DND-41 (cell line): ENCODE measurements around the gene SIPA1L2.

Experiments used
- ATAC-seq: fragments of 200-7000 bp; cut with Tn5 transposase; 3 replicates; pipeline ENCODE4 v1.9.1; 2021; ENCODE audit warnings: low read depth; ENCODE audit not compliant: insufficient read depth
- DNase-seq: peaks from one replicate; pipeline ENCODE4 v3.0.0-alpha.2; 2020
- H2AFZ ChIP-seq: 2 replicates; pipeline ENCODE4 v1.6.0; 2012; ENCODE audit warnings: low read depth, low read length
- H3K27ac ChIP-seq: 2 replicates; pipeline ENCODE4 v1.5.1; 2012; ENCODE audit warnings: low read length, inconsistent platforms
- H3K27me3 ChIP-seq: fragments of 200-600 bp; sonication (generic); 2 replicates; pipeline ENCODE4 v1.6.0; 2012; ENCODE audit warnings: low read length, mild to moderate bottlenecking, inconsistent platforms; ENCODE audit not compliant: insufficient read depth, poor library complexity
- H3K36me3 ChIP-seq: 2 replicates; pipeline ENCODE4 v1.5.1; 2012; ENCODE audit warnings: low read length, inconsistent platforms; ENCODE audit not compliant: insufficient read depth
- H3K4me1 ChIP-seq: 2 replicates; pipeline ENCODE4 v1.5.1; 2012; ENCODE audit warnings: mild to moderate bottlenecking, low read length; ENCODE audit not compliant: insufficient read depth
- H3K4me2 ChIP-seq: 2 replicates; pipeline ENCODE4 v1.6.0; 2012; ENCODE audit warnings: mild to moderate bottlenecking, moderate library complexity, low read length, inconsistent platforms; ENCODE audit not compliant: insufficient read depth
- H3K4me3 ChIP-seq, 2 experiments: fragments of 200-600 bp in 1 of 2; shearing (Covaris generic) in 1 of 2; 2 replicates each; pipeline ENCODE4 v1.5.1; 2012 to 2016; ENCODE audit warnings: inconsistent platforms in 2 of 2, low read length in 2 of 2, mild to moderate bottlenecking in 2 of 2, low read depth in 1 of 2, moderate library complexity in 1 of 2
- H3K79me2 ChIP-seq: 2 replicates; pipeline ENCODE4 v1.6.0; 2012; ENCODE audit warnings: low read length, inconsistent platforms; ENCODE audit not compliant: insufficient read depth
- H3K9ac ChIP-seq: 2 replicates; pipeline ENCODE4 v1.6.0; 2012; ENCODE audit warnings: low read depth, mild to moderate bottlenecking, inconsistent platforms, low read length, moderate library complexity
- H3K9me3 ChIP-seq: 2 replicates; pipeline ENCODE4 v1.5.1; 2012; ENCODE audit warnings: low read length, moderate library complexity, mild to moderate bottlenecking, inconsistent platforms; ENCODE audit not compliant: insufficient read depth, severe bottlenecking
- H4K20me1 ChIP-seq: 2 replicates; pipeline ENCODE4 v1.6.0; 2012; ENCODE audit warnings: low read length; ENCODE audit not compliant: insufficient read depth
- EZH2 ChIP-seq: IDR thresholded peaks from 3 replicates; pipeline ENCODE4 v1.6.1; 2012; ENCODE audit warnings: borderline replicate concordance, low read depth, mild to moderate bottlenecking, moderate library complexity, low read length, inconsistent platforms; ENCODE audit not compliant: severe bottlenecking
- TF ChIP-seq, protein P1 (sequence below): IDR thresholded peaks from 2 replicates; pipeline ENCODE4 v1.5.1; 2012; ENCODE audit warnings: borderline replicate concordance, low read length, moderate library complexity, mild to moderate bottlenecking; ENCODE audit not compliant: poor library complexity, severe bottlenecking; ENCODE audit errors: extremely low read depth

SIPA1L2 gene

DNA sequence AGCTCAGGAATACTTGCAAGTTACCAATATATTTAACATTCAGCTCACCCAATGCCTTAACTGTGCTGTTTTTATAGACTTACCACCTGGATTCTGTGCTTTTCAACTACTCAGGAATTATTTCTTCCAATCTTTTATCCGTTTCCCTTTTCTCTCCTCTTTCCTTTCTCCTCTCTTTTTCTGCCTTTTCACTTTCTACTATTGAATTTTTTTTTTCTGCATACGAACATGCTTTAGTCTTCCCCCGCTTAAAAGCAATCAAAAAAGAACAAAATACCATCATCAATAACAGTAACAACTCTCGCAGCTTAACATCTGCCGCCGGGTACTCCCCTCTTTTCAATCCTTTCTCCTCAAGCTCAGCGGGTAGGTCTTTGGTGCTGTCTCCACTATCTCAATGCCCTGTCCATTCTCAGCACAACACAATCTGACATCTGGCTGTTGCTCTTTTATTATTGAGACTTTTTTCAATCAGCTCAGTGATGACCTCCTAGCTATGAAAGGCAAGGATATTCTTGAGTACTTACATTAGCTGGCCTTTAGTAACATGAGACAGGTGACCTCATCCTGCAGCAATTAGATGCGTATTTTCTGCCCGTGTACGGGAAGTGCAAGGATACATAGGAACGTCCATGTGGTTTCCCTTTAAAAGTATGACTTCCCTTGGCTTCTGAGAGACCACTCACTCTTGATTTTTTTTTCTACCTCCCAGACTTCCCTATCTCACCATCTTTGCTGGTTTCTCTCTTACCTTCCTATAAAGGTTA, 40.2 kb upstream of the SIPA1L2 start:
- DNase-seq (no peak), ATAC-seq (no peak)
- H3K9me3 ChIP-seq, result no peaks in the 10 kb centered on the region
- H3K27ac ChIP-seq, result no peak overlapping the region
- no peak for TF ChIP-seq EZH2
- peaks cover 7% of the 10 kb centered on the region; the same call in 1 of the 2 replicates for H3K4me1 ChIP-seq
- no peaks in the 10 kb centered on the region for H3K36me3 ChIP-seq
- H3K4me2 ChIP-seq, result no peak overlapping the region
- H2AFZ ChIP-seq, result no peak overlapping the region
- no peak overlapping the region for H3K4me3 ChIP-seq
- H3K27me3 ChIP-seq, result no peaks in the 10 kb centered on the region
- H4K20me1 ChIP-seq, result no peaks in the 10 kb centered on the region
- H3K79me2 ChIP-seq, result no peaks in the 10 kb centered on the region
- no peak overlapping the region for H3K9ac ChIP-seq

DNA sequence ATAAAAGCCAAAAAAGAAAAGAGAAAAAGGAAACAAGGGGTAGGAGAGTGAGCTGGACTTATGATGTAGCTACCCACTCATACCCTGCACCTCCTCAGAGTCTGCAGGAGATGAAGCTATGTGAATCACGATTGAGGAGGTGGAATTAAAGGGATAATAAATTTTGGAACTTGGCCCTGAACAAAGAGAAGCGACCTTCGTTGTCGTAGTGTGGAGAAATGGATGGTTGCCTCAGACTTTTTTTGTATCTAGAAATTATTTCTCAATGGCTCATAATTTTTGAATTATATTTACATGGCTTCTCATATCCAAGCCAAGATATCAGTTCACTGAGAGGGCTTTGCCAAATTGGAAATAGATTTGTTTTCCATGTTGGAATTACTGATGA, 37.8 kb upstream of the SIPA1L2 start:
- no peaks in the 10 kb centered on the region for H3K9me3 ChIP-seq
- H3K79me2 ChIP-seq, result no peaks in the 10 kb centered on the region
- TF ChIP-seq, protein P1, sequence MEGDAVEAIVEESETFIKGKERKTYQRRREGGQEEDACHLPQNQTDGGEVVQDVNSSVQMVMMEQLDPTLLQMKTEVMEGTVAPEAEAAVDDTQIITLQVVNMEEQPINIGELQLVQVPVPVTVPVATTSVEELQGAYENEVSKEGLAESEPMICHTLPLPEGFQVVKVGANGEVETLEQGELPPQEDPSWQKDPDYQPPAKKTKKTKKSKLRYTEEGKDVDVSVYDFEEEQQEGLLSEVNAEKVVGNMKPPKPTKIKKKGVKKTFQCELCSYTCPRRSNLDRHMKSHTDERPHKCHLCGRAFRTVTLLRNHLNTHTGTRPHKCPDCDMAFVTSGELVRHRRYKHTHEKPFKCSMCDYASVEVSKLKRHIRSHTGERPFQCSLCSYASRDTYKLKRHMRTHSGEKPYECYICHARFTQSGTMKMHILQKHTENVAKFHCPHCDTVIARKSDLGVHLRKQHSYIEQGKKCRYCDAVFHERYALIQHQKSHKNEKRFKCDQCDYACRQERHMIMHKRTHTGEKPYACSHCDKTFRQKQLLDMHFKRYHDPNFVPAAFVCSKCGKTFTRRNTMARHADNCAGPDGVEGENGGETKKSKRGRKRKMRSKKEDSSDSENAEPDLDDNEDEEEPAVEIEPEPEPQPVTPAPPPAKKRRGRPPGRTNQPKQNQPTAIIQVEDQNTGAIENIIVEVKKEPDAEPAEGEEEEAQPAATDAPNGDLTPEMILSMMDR, result no peak
- no peak for TF ChIP-seq EZH2
- peaks cover 7% of the 10 kb centered on the region; the same call in 1 of the 2 replicates for H3K4me1 ChIP-seq
- H4K20me1 ChIP-seq, result no peaks in the 10 kb centered on the region
- DNase-seq, result no peak
- H3K4me3 ChIP-seq, result no peak overlapping the region
- no peak overlapping the region for H2AFZ ChIP-seq
- H3K4me2 ChIP-seq, result peak overlapping the region; percentile 20; the same call in 1 of the 2 replicates
- no peak overlapping the region for H3K9ac ChIP-seq
- no peaks in the 10 kb centered on the region for H3K36me3 ChIP-seq
- no peaks in the 10 kb centered on the region for H3K27me3 ChIP-seq
- no peak overlapping the region for H3K27ac ChIP-seq
- peak; percentile 39; the same call in 1 of the 3 replicates for ATAC-seq

DNA sequence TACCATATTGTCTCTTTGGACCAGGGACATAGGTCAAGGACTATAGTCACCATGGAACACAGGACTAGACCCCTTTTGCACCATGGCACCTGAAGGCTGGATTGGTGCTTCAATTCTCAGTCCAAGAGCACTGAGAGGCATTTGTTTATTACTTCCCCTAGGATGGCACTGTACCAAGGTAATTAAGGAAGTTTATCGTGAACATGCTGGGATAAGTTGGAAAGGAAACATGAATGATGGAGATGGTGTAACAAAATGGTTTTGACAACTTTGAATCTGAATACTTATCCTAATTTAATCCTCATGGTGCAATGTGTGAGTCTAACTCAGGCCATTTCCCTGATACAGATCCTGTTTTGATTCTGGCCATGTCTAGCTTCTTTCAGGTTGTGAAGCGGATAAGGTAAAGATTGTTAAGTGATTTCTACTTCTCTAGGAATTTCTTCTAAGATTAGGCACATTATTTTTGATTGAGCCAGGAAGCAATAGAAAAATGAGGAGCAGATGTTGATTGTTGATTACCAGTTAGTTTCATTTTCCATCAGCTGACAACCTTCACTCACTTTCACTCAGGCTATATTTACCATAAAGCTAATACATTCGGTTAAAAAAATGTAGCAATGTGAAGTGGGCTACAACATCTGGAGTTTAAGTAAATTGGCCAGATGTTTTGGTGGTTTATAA, 37.3 kb upstream of the SIPA1L2 start:
- TF ChIP-seq EZH2, result no peak
- TF ChIP-seq, protein P1, result no peak
- DNase-seq, result no peak

More for the DNA sequence above, 37.3 kb upstream of the SIPA1L2 start:
- H3K36me3 ChIP-seq, result no peaks in the 10 kb centered on the region
- ATAC-seq, result peak; percentile 27; the same call in 1 of the 3 replicates
- H3K9ac ChIP-seq, result no peak overlapping the region
- no peak overlapping the region for H2AFZ ChIP-seq
- no peaks in the 10 kb centered on the region for H3K79me2 ChIP-seq
- H3K4me3 ChIP-seq, result no peak overlapping the region
- peak overlapping the region; percentile 20; the same call in 1 of the 2 replicates for H3K4me2 ChIP-seq
- no peaks in the 10 kb centered on the region for H3K27me3 ChIP-seq
- H3K27ac ChIP-seq, result no peak overlapping the region
- H3K9me3 ChIP-seq, result no peaks in the 10 kb centered on the region
- no peaks in the 10 kb centered on the region for H4K20me1 ChIP-seq
- peaks cover 7% of the 10 kb centered on the region; the same call in 1 of the 2 replicates for H3K4me1 ChIP-seq
